HL-60 (cell line): Measurements from ENCODE around the gene CTNS.
"Not testable (repeated sequence)": the region's sequence is repeated elsewhere in the genome, so short reads cannot be mapped to it uniquely, and the experiment has no call there.

Experiments used
- DNase-seq, 2 experiments: peaks; one replicate each; pipeline ENCODE4 v3.0.0-alpha.2; 2010 to 2020; ENCODE audit warnings: low read depth in 1 of 2, low spot score in 1 of 2
- H3K27ac ChIP-seq: fragments of 250-450 bp; sonication (Bioruptor Pico); replicated peaks from 2 replicates; pipeline ENCODE4 v1.5.1; 2020; ENCODE audit warnings: mild to moderate bottlenecking, moderate library complexity
- H3K27me3 ChIP-seq: fragments of 250-450 bp; sonication (Bioruptor Pico); 2 replicates; pipeline ENCODE4 v1.5.1; 2021; ENCODE audit warnings: mild to moderate bottlenecking, moderate library complexity; ENCODE audit not compliant: insufficient read depth, poor library complexity, severe bottlenecking
- H3K4me3 ChIP-seq: replicated peaks from 2 replicates; pipeline ENCODE4 v1.5.1; 2011; ENCODE audit warnings: mild to moderate bottlenecking, control low read depth, low read length; ENCODE audit not compliant: insufficient read depth
- GABPA ChIP-seq: IDR thresholded peaks from 2 replicates; pipeline ENCODE4 v1.6.1; 2012; ENCODE audit warnings: low read depth
- POLR2AphosphoS5 ChIP-seq: IDR thresholded peaks from 2 replicates; pipeline ENCODE4 v1.6.1; 2012; ENCODE audit warnings: low read depth
- SPI1 ChIP-seq: IDR thresholded peaks from 2 replicates; pipeline ENCODE4 v1.6.1; 2012; ENCODE audit warnings: low read depth, mild to moderate bottlenecking, borderline replicate concordance
- TF ChIP-seq, protein P1 (sequence below): IDR thresholded peaks from one replicate; pipeline ENCODE4 v1.5.1; 2011; ENCODE audit warnings: low read length, control low read depth, inconsistent platforms; ENCODE audit not compliant: insufficient read depth
- TF ChIP-seq, protein P2 (sequence below): IDR thresholded peaks from 2 replicates; pipeline ENCODE4 v1.6.1; 2012; ENCODE audit warnings: low read depth; ENCODE audit not compliant: insufficient replicate concordance

The CTNS gene

DNA sequence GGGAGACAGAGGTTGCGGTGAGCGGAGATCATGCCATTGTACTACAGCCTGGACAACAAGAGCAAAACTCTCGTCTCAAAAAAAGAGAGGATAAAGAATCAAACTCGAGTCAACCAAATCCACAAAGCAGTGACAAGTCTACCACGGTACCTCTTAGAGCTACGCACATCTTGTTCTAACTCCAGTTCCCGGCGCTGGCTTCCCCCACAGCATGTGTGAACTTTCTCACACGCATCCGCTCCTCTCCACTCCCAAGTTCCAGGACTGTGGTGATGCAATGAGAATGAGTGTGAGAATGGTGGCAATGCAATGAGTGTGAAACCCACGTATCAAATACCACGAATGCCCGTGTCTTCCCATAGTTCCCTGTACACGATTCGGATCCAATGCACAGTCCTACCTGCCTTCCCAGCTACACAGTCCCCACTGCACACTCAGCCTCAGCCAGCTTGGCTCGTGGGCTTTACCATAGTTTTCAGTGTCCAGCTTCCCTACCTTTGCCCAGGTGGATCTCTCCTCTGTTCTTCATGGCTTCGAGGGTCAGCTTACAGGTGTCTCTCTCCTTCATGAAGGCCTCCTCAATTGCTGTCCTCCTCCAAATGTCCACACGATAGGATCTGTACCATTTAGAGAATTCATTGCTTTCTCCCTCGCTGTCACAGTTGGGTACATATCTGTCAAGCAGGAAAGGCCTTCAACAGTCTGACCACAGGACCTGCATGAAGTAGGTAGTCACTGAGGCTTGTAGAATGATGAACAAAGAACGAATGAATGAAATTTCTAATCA is 68.6 kb downstream of the CTNS start:
- TF ChIP-seq GABPA (no peak), POLR2AphosphoS5 (no peak), SPI1 (no peak)
- TF ChIP-seq, protein P1, sequence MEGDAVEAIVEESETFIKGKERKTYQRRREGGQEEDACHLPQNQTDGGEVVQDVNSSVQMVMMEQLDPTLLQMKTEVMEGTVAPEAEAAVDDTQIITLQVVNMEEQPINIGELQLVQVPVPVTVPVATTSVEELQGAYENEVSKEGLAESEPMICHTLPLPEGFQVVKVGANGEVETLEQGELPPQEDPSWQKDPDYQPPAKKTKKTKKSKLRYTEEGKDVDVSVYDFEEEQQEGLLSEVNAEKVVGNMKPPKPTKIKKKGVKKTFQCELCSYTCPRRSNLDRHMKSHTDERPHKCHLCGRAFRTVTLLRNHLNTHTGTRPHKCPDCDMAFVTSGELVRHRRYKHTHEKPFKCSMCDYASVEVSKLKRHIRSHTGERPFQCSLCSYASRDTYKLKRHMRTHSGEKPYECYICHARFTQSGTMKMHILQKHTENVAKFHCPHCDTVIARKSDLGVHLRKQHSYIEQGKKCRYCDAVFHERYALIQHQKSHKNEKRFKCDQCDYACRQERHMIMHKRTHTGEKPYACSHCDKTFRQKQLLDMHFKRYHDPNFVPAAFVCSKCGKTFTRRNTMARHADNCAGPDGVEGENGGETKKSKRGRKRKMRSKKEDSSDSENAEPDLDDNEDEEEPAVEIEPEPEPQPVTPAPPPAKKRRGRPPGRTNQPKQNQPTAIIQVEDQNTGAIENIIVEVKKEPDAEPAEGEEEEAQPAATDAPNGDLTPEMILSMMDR: no peak
- TF ChIP-seq, protein P2, sequence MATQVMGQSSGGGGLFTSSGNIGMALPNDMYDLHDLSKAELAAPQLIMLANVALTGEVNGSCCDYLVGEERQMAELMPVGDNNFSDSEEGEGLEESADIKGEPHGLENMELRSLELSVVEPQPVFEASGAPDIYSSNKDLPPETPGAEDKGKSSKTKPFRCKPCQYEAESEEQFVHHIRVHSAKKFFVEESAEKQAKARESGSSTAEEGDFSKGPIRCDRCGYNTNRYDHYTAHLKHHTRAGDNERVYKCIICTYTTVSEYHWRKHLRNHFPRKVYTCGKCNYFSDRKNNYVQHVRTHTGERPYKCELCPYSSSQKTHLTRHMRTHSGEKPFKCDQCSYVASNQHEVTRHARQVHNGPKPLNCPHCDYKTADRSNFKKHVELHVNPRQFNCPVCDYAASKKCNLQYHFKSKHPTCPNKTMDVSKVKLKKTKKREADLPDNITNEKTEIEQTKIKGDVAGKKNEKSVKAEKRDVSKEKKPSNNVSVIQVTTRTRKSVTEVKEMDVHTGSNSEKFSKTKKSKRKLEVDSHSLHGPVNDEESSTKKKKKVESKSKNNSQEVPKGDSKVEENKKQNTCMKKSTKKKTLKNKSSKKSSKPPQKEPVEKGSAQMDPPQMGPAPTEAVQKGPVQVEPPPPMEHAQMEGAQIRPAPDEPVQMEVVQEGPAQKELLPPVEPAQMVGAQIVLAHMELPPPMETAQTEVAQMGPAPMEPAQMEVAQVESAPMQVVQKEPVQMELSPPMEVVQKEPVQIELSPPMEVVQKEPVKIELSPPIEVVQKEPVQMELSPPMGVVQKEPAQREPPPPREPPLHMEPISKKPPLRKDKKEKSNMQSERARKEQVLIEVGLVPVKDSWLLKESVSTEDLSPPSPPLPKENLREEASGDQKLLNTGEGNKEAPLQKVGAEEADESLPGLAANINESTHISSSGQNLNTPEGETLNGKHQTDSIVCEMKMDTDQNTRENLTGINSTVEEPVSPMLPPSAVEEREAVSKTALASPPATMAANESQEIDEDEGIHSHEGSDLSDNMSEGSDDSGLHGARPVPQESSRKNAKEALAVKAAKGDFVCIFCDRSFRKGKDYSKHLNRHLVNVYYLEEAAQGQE: no peak
- H3K4me3 ChIP-seq: no peak overlapping the region
- no peaks in the 10 kb centered on the region for H3K27me3 ChIP-seq
- DNase-seq: no peak
- no peak overlapping the region for H3K27ac ChIP-seq

DNA sequence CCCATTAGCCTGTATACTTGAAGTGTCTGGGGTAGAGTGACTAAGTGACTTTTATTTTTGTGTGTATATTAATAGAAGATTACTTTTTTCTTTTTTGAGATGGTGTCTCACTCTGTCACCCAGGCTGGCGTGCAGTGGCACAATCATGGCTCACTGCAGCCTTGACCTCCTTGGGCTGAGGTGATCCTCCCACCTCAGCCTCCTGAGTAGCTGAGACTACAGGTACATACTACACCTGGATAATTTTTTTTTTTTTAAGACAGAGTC is 69.1 kb downstream of the CTNS start:
- H3K27me3 ChIP-seq, H3K27ac ChIP-seq, H3K4me3 ChIP-seq, DNase-seq: not testable (repeated sequence)

- DNase-seq: no peak
- Histone ChIP-seq H3K27ac (no peak overlapping the region), H3K27me3 (no peaks in the 10 kb centered on the region), H3K4me3 (no peak overlapping the region)
- TF ChIP-seq POLR2AphosphoS5 (no peak), GABPA (no peak), SPI1 (no peak)
- TF ChIP-seq, protein P2: no peak
- TF ChIP-seq, protein P1: no peak
These were observed 71.8 kb downstream of the CTNS start for GRCh38 chr17:3708366-3708765.

DNA sequence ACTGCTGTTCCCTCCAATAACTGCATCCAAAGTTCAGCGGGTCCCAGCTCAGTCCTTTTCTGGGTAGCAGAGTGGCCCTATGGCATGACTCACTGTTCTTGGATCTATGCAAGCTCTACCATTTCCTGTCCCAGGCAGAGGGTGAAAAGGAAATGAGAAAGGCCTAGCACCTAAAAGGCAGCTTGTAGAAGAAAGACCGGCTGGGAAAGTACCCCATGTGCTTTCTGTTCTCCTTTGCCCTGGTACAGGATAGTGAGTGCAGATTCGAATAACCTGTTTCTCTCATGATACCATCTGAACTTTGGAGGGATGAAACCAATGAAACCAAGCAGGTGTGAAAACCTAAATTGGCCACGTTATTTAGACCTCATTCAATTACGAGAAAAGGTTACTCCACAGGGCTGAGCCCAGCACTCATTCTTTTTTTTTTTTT is 74.4 kb downstream of the CTNS start:
- DNase-seq: no peak
- no peak for TF ChIP-seq POLR2AphosphoS5
- TF ChIP-seq, protein P1: no peak
- TF ChIP-seq, protein P2: no peak
- TF ChIP-seq SPI1: no peak
- TF ChIP-seq GABPA: no peak
- no peak overlapping the region for H3K4me3 ChIP-seq

More for the DNA sequence above, 74.4 kb downstream of the CTNS start:
- Histone ChIP-seq H3K27me3 (no peaks in the 10 kb centered on the region), H3K27ac (no peak overlapping the region)
